PC-3 (cell line): ENCODE results near the gene MAPK8. TPM values are rescaled to one million over a fixed set of nuclear protein-coding genes. Genes with fewer than 3 reads are reported as not detected.

Source experiments
- ATAC-seq: fragments of 200-7000 bp; cut with Tn5 transposase; 2 replicates; pipeline ENCODE4 v1.9.1; 2020; ENCODE audit warnings: mild to moderate bottlenecking, moderate library complexity
- BruUV-seq: library from RNA; stranded (reverse); fragments of 400-500 nt; replicated peaks from 2 replicates; lab custom pipeline; 2021; lab: Mats Ljungman, UMichigan
- CTCF ChIA-PET: fragments of 300-600 bp; sonication (Branson Sonifier 250); formaldehyde crosslinking; loops from one replicate; lab custom pipeline; 2022; ENCODE audit warnings: antibody characterized with exemption; lab: Charles Lee
- POLR2A ChIA-PET: fragments of 300-600 bp; sonication (Branson Sonifier 250); formaldehyde crosslinking; loops from one replicate; lab custom pipeline; 2022; ENCODE audit warnings: antibody characterized with exemption; ENCODE audit not compliant: unreplicated experiment; lab: Charles Lee
- DNase-seq: peaks from one replicate; pipeline ENCODE4 v3.0.0-alpha.2; 2015
- H2AFZ ChIP-seq: fragments of 300-600 bp; sonication (generic); 2 replicates; pipeline ENCODE4 v1.6.0; 2016; ENCODE audit warnings: antibody characterized with exemption, low read length
- H3F3A ChIP-seq: fragments of 300-600 bp; sonication (generic); one replicate; pipeline ENCODE4 v1.6.0; 2017; ENCODE audit warnings: antibody characterized with exemption, low read length, control low read depth, mild to moderate bottlenecking; ENCODE audit not compliant: unreplicated experiment
- H3K27ac ChIP-seq: fragments of 300-600 bp; sonication (generic); 2 replicates; pipeline ENCODE4 v1.5.1; 2016; ENCODE audit warnings: mild to moderate bottlenecking, low read length
- H3K27me3 ChIP-seq: fragments of 300-600 bp; sonication (generic); 2 replicates; pipeline ENCODE4 v1.6.1; 2016; ENCODE audit warnings: low read length, mixed read lengths
- H3K36me3 ChIP-seq: fragments of 300-600 bp; sonication (generic); 2 replicates; pipeline ENCODE4 v1.6.1; 2016; ENCODE audit warnings: low read depth, mixed run types, low read length, mixed read lengths
- H3K4me1 ChIP-seq: fragments of 300-600 bp; sonication (generic); 2 replicates; pipeline ENCODE4 v1.5.1; 2016; ENCODE audit warnings: low read length; ENCODE audit not compliant: insufficient read depth
- H3K4me2 ChIP-seq: fragments of 300-600 bp; sonication (generic); 2 replicates; pipeline ENCODE4 v1.6.0; 2016; ENCODE audit warnings: low read length
- H3K4me3 ChIP-seq: fragments of 300-600 bp; sonication (generic); 2 replicates; pipeline ENCODE4 v1.5.1; 2016; ENCODE audit warnings: mild to moderate bottlenecking, low read length, mixed read lengths
- H3K79me2 ChIP-seq: fragments of 300-600 bp; sonication (generic); 2 replicates; pipeline ENCODE4 v1.6.1; 2017; ENCODE audit warnings: low read length, mixed read lengths
- H3K9ac ChIP-seq: fragments of 300-600 bp; sonication (generic); 2 replicates; pipeline ENCODE4 v1.6.0; 2016; ENCODE audit warnings: mild to moderate bottlenecking, low read length
- H3K9me2 ChIP-seq: fragments of 300-600 bp; sonication (generic); replicated peaks from 2 replicates; pipeline ENCODE4 v1.6.1; 2016; ENCODE audit warnings: mixed run types, low read length, mixed read lengths
- H3K9me3 ChIP-seq: fragments of 300-600 bp; sonication (generic); 2 replicates; pipeline ENCODE4 v1.6.1; 2016; ENCODE audit warnings: low read length, mixed read lengths
- H4K20me1 ChIP-seq: fragments of 300-600 bp; sonication (generic); 2 replicates; pipeline ENCODE4 v1.6.1; 2016; ENCODE audit warnings: low read length, mixed read lengths
- EZH2 ChIP-seq: fragments of 300-600 bp; sonication (generic); IDR thresholded peaks from one replicate; pipeline ENCODE4 v1.6.1; 2017; ENCODE audit warnings: antibody characterized with exemption, mild to moderate bottlenecking, low read length; ENCODE audit not compliant: unreplicated experiment
- EZH2phosphoT487 ChIP-seq: fragments of 300-600 bp; sonication (generic); IDR thresholded peaks from 2 replicates; pipeline ENCODE4 v1.6.1; 2018; ENCODE audit warnings: mild to moderate bottlenecking, antibody characterized with exemption, low read length, borderline replicate concordance
- intact Hi-C: fragments of 100-400 bp; cut with micrococcal nuclease; formaldehyde crosslinking; loops from 2 replicates; pipeline ENCODE4 v1.9.0; 2023
- total RNA-seq: library from RNA; depleted of rRNA; stranded (reverse); fragments of >200 nt; gene quantifications from 2 replicates; pipeline ENCODE4 v1.2.3, GENCODE V29; 2014
- TF ChIP-seq, protein P1 (sequence below): fragments of 300-600 bp; sonication (generic); conservative IDR thresholded peaks from 2 replicates; pipeline ENCODE4 v1.5.1; 2017; ENCODE audit warnings: antibody characterized with exemption, low read depth, mild to moderate bottlenecking, low read length

The MAPK8 gene
- total RNA-seq, 1 experiment from 2014 or later = 26.6 TPM

DNA sequence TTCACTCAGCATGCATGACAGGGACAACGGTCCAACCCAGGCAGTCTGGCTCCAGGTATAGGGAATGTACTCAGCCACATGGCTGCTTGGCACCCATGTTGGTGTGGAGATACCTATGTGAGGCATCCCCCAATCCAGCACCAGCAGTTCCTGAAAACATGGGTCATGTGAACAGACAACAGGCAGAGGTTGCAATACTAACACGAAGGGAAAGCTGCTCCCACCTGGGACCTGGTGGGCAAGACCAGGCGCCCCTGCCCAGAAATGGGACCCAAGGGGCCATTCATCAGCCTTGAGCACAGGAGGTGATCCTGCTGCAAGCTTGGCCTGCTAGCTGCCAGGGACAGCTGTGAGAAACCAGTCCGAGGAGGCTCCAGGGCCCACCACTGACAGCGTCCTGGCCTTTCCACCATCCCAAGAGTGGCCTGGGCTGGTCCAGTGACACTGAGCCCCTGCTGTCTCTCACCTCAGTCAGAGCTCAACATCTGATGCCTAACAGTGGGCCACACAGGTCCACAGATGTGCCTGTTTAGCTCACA lies 156.1 kb downstream of the MAPK8 start:
- ATAC-seq (no peak), DNase-seq (no peak)
- H3K27ac ChIP-seq = no peak overlapping the region
- no peaks in the 10 kb centered on the region for H3K4me1 ChIP-seq
- intact Hi-C loops = no loop called here
- TF ChIP-seq, protein P1, sequence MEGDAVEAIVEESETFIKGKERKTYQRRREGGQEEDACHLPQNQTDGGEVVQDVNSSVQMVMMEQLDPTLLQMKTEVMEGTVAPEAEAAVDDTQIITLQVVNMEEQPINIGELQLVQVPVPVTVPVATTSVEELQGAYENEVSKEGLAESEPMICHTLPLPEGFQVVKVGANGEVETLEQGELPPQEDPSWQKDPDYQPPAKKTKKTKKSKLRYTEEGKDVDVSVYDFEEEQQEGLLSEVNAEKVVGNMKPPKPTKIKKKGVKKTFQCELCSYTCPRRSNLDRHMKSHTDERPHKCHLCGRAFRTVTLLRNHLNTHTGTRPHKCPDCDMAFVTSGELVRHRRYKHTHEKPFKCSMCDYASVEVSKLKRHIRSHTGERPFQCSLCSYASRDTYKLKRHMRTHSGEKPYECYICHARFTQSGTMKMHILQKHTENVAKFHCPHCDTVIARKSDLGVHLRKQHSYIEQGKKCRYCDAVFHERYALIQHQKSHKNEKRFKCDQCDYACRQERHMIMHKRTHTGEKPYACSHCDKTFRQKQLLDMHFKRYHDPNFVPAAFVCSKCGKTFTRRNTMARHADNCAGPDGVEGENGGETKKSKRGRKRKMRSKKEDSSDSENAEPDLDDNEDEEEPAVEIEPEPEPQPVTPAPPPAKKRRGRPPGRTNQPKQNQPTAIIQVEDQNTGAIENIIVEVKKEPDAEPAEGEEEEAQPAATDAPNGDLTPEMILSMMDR = no peak
- TF ChIP-seq EZH2 = no peak
- TF ChIP-seq EZH2phosphoT487 = no peak
- H3K36me3 ChIP-seq = no peaks in the 10 kb centered on the region
- no peak overlapping the region for H3K4me2 ChIP-seq
- ChIA-PET CTCF (no interaction called here), POLR2A (interaction anchor here (0.6 kb wide), 1 partner anchor 81 kb away, joined by 3 read pairs; no protein-coding TSS in a partner anchor)
- H2AFZ ChIP-seq = no peak overlapping the region
- no peaks in the 10 kb centered on the region for H3F3A ChIP-seq
- no peaks in the 10 kb centered on the region for H4K20me1 ChIP-seq
- no peaks in the 10 kb centered on the region for H3K9me2 ChIP-seq
- no peak overlapping the region for H3K9ac ChIP-seq
- peaks cover 4% of the 10 kb centered on the region; the same call in 1 of the 2 replicates for H3K27me3 ChIP-seq
- no peaks in the 10 kb centered on the region for H3K79me2 ChIP-seq
- H3K9me3 ChIP-seq = no peaks in the 10 kb centered on the region
- H3K4me3 ChIP-seq = no peak overlapping the region
- no TSS peak for BruUV-seq

DNA sequence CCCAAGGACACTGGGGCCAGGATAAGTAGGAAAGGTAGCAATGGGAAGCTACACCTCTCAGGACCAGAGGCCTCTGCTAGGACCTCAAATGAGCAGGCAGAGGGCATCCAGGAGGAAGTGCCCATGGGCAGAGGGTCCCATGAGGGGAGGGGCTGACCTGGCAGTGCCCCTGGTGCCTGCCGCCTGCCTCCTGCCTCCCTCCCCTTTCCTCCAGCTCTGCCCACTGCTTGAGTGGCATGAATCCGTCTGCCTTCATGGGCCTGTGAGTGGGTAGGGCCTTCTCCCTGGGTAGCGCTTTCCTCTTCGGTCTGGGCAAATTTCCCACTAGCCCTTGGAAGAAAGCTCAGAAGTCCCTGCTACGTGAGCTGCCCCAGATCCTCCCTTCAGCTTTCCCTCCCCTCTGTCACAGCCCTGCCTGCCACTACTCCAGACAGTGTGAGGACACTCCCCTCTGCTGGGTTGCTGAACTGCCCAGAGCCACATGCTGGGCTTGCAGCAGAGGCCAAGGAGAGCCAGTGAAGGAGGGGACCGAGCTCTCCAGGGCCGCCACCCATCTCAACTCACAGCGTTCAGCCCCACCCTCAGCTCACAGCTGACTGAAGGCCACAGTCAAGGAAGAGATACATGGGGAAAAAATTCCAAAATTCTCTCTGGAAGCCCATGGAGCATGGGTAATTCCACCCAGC lies 157.0 kb downstream of the MAPK8 start:
- Histone ChIP-seq H3F3A (no peaks in the 10 kb centered on the region), H3K27ac (no peak overlapping the region), H3K4me1 (no peaks in the 10 kb centered on the region), H3K36me3 (no peaks in the 10 kb centered on the region), H3K4me3 (no peak overlapping the region), H3K9me2 (no peaks in the 10 kb centered on the region), H2AFZ (no peak overlapping the region), H3K79me2 (no peaks in the 10 kb centered on the region), H3K9ac (no peak overlapping the region), H4K20me1 (no peaks in the 10 kb centered on the region), H3K9me3 (no peaks in the 10 kb centered on the region), H3K27me3 (peaks cover 4% of the 10 kb centered on the region; the same call in 1 of the 2 replicates), H3K4me2 (no peak overlapping the region)
- no peak for ATAC-seq
- intact Hi-C loops = no loop called here
- no peak for DNase-seq
- ChIA-PET CTCF (no interaction called here), POLR2A (no interaction called here)
- no TSS peak for BruUV-seq
- TF ChIP-seq, protein P1 = no peak
- TF ChIP-seq EZH2phosphoT487 = no peak
- TF ChIP-seq EZH2 = no peak
